ENCODE data around the gene ZCCHC2.

DNA sequence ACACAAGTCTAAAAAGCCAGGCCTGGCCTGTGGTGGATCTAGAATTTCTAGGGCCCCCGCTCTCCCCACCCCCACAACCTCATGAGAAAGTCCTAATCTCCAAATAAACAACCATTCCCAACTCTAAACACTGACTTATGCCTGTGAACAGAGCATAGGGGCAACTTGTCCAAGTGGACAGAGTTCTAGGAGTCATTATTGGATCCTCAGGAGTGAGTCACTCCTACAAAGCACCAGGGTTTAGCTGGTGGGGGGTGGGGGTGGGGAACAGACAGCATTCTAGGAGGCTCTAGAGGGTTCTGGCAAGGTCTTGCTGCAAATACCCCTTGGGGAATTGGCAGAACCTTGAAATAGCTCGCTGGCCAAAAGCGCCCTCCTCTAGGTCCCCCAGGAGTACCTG lies 83.3 kb downstream of the ZCCHC2 start:
- TF ChIP-seq POLR2A (IDR thresholded peaks at IDR 0.05) = no peak
- TF ChIP-seq, protein P1, sequence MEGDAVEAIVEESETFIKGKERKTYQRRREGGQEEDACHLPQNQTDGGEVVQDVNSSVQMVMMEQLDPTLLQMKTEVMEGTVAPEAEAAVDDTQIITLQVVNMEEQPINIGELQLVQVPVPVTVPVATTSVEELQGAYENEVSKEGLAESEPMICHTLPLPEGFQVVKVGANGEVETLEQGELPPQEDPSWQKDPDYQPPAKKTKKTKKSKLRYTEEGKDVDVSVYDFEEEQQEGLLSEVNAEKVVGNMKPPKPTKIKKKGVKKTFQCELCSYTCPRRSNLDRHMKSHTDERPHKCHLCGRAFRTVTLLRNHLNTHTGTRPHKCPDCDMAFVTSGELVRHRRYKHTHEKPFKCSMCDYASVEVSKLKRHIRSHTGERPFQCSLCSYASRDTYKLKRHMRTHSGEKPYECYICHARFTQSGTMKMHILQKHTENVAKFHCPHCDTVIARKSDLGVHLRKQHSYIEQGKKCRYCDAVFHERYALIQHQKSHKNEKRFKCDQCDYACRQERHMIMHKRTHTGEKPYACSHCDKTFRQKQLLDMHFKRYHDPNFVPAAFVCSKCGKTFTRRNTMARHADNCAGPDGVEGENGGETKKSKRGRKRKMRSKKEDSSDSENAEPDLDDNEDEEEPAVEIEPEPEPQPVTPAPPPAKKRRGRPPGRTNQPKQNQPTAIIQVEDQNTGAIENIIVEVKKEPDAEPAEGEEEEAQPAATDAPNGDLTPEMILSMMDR (IDR thresholded peaks at IDR 0.05 in 4 of 5, conservative IDR thresholded peaks at IDR 0.05 in 1 of 5) = no peak
